ENCODE data around the gene SLC25A47. TPM values are rescaled to one million over a fixed set of nuclear protein-coding genes. Genes with fewer than 3 reads are reported as not detected.

The SLC25A47 gene
- total and polyA plus RNA-seq, 8 donors = 0.07 to 0.28 (median 0.12) TPM; not detected in 4

DNA sequence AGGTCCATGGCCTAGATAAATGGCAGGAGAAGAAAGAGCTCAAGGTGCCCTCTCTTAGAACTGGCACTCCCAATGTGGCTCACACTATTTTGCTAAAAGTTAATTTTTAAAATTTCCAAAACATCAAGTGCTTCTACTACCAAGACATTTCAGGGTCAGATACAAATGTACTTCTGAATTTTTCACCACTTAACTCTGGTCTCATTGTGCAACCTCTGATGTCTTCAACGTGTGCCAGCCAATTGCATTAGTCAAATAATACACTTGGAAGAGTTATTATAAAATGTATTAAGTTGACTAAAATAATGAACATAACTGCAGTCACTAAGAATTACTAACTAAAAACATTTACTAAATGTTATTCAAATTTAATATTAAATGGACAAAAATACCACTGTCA lies 41.3 kb downstream of the SLC25A47 start:
- no peak for ATAC-seq
- DNase-seq = no peak
- Histone ChIP-seq H3K4me1 (no peaks in the 10 kb centered on the region), H3K36me3 (peaks cover 0 to 25% (median 1%) of the 10 kb centered on the region in 3 donors), H3K9me3 (no peaks in the 10 kb centered on the region), H3K4me3 (no peak overlapping the region), H3K27me3 (no peaks in the 10 kb centered on the region), H3K27ac (no peak overlapping the region)
- WGBS, 2 donors = 44 to 46% methylated on average over 1 of the region's 1 CpG
- FAIRE-seq = no peak
- intact Hi-C loops (cut with DNase I) = no loop called here
- TF ChIP-seq, protein P1, sequence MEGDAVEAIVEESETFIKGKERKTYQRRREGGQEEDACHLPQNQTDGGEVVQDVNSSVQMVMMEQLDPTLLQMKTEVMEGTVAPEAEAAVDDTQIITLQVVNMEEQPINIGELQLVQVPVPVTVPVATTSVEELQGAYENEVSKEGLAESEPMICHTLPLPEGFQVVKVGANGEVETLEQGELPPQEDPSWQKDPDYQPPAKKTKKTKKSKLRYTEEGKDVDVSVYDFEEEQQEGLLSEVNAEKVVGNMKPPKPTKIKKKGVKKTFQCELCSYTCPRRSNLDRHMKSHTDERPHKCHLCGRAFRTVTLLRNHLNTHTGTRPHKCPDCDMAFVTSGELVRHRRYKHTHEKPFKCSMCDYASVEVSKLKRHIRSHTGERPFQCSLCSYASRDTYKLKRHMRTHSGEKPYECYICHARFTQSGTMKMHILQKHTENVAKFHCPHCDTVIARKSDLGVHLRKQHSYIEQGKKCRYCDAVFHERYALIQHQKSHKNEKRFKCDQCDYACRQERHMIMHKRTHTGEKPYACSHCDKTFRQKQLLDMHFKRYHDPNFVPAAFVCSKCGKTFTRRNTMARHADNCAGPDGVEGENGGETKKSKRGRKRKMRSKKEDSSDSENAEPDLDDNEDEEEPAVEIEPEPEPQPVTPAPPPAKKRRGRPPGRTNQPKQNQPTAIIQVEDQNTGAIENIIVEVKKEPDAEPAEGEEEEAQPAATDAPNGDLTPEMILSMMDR (IDR thresholded peaks at IDR 0.05) = no peak

DNA sequence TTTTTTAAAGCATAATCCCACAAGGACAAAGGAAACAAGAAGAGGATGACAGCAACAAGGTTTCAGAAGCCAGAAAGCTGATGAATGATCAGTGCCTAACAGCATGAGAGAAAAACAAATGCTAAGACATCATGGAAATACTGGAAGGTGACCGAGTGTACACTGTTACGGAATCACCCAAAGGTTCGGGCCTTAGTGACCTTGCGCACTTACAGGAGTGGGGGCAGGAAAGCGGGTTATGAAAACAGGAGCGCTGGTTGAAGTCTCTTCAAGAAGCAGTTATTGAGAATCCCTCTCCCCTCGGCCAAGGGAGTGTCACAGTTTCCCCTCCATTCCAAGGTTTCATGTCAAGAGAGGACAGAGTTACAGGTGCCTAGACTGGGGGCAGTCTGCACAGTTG lies 42.6 kb downstream of the SLC25A47 start:
- intact Hi-C loops (cut with DNase I) = no loop called here
- Histone ChIP-seq H3K4me3 (no peak overlapping the region), H3K36me3 (peaks cover 0 to 14% (median 0%) of the 10 kb centered on the region in 3 donors), H3K4me1 (no peaks in the 10 kb centered on the region), H3K27ac (no peak overlapping the region), H3K9me3 (no peaks in the 10 kb centered on the region), H3K27me3 (no peaks in the 10 kb centered on the region)
- FAIRE-seq (no peak), DNase-seq (no peak), ATAC-seq (no peak)
- TF ChIP-seq, protein P1 (IDR thresholded peaks at IDR 0.05) = no peak
- WGBS, 2 donors = 63 to 66% methylated on average over 7 of the region's 7 CpGs

DNA sequence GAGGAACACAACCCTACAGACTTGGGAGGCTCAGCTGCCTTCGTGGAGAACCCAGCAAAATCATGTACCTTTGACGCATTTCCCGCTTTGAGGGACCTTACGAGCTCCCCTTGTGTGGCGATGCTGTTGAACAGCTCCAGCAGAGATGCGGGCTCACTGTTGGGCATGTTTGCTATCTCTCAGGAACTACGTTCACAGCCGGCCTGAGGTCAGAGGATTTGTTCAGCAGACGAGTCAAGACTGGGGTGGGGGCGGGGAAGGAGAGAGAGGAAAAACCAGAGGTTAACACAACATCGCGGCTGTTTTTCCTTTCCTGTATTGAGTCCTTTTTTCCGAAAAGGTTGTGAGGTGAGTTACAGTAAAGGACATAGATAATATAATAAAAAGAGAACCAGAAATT lies 45.9 kb downstream of the SLC25A47 start:
- WGBS, 2 donors = 91 to 93% methylated on average over 13 of the region's 13 CpGs
- Histone ChIP-seq H3K27ac (no peak overlapping the region), H3K27me3 (no peaks in the 10 kb centered on the region), H3K36me3 (peaks cover 0 to 4% (median 0%) of the 10 kb centered on the region in 3 donors), H3K9me3 (no peaks in the 10 kb centered on the region), H3K4me3 (no peak overlapping the region), H3K4me1 (no peaks in the 10 kb centered on the region)
- TF ChIP-seq, protein P1 (IDR thresholded peaks at IDR 0.05) = no peak
- no peak for FAIRE-seq
- DNase-seq = no peak
- intact Hi-C loops (cut with DNase I) = no loop called here
- ATAC-seq = no peak

DNA sequence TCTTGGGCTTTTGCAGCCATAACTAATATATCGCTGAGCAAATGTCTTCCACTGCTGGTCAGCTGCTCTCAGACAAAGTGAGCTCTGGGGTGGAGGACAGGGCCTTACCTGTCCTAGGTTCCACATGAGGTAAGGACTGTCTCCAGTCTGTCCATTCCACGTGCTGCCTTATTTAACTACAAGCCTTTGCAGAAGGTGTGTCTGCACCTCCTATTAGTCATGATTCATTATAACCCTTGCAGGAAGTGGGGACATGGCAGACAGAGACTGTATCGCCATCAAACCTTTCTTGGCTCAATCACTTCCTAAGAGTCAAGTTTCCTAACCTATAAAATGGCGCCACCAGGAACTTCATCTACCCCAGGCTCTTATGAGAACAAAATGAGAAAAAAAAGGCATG lies 46.9 kb downstream of the SLC25A47 start:
- DNase-seq = no peak
- intact Hi-C loops (cut with DNase I) = loop anchor here in 1 of 3 donors (10.0 kb wide), 1 partner anchor 85 kb away; no protein-coding TSS in a partner anchor
- Histone ChIP-seq H3K9me3 (no peaks in the 10 kb centered on the region), H3K36me3 (peaks cover 0 to 4% (median 0%) of the 10 kb centered on the region in 3 donors), H3K27me3 (no peaks in the 10 kb centered on the region), H3K4me1 (peaks cover 0 to 7% (median 0%) of the 10 kb centered on the region in 3 donors), H3K27ac (no peak overlapping the region), H3K4me3 (no peak overlapping the region)
- FAIRE-seq = no peak
- 95 to 96% methylated on average over 4 of the region's 4 CpGs for WGBS, 2 donors
- ATAC-seq = no peak
- TF ChIP-seq, protein P1 (IDR thresholded peaks at IDR 0.05) = no peak

DNA sequence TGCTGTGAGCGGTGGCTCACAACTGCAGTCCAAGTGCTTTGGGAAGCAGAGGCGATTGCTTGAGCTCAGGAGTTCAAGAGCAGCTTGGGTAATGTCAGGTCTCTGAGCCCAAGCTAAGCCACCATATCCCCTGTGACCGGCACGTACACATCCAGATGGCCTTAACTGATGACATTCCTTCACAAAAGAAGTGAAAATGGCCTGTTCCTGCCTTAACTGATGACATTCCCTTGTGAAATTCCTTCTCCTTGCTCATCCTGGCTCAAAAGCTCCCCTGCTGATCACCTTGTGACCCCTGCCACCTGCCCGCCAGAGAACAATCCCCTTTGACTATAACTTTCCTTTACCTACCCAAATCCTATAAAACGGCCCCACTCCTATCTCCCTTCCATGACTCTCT lies 48.6 kb downstream of the SLC25A47 start:
- no peak overlapping the region for H3K4me3 ChIP-seq
- no peak overlapping the region for H3K27ac ChIP-seq
- FAIRE-seq = no peak

More for the DNA sequence above, 48.6 kb downstream of the SLC25A47 start:
- peaks cover 0 to 4% (median 0%) of the 10 kb centered on the region in 3 donors for H3K36me3 ChIP-seq
- ATAC-seq = no peak
- intact Hi-C loops (cut with DNase I) = loop anchor here in 1 of 3 donors (10.0 kb wide), 1 partner anchor 87 kb away; no protein-coding TSS in a partner anchor
- H3K4me1 ChIP-seq = peaks cover 0 to 13% (median 5%) of the 10 kb centered on the region in 3 donors
- no peak for DNase-seq
- TF ChIP-seq, protein P1 (IDR thresholded peaks at IDR 0.05) = no peak
- WGBS, 2 donors = 83% methylated on average over 6 of the region's 6 CpGs
- no peaks in the 10 kb centered on the region for H3K9me3 ChIP-seq
- H3K27me3 ChIP-seq = no peaks in the 10 kb centered on the region
